Inflammatory macrophage (primary cell): Measurements from ENCODE around the gene SLC8A1.
A peak's percentile ranks its signal among the peaks of the same experiment; 100 is the strongest.

Source experiments
- DNase-seq, 2 donors: peaks; one replicate each; pipeline ENCODE4 v3.0.0-alpha.2; 2020 to 2022

The SLC8A1 gene

DNA sequence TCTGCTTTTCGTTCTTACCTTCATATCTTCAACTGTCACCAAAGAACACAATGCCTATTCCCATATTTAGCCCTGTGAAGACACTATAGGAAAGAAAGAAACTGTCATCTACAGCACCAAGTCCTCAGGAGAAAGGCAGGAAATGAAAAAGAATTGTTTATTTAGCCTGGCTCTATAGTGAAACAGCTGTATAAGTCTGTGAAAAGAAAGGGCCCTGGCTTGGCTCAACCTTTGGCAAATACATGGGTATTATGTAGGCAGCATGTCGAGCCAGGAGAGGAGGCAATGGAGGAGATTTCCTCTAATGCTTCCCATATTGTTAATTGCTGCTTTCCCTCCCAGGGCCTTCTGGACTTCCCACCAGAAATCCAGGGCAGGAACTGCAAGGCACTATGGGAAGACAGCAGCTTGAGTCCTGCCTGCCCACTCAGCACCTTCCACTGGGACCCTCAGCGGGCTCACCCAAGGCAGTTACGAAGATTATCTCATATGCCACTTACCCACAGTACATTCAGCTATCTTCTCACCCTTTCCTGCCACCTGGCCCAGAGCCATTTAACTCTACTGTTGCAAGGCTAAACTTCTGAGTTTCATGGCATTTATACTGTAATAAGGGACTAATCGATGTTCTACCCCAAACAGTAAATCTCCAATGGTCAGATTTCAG is 30.1 kb downstream of the SLC8A1 start:
- DNase-seq: peak in 1 of 2 donors; percentile 1

DNA sequence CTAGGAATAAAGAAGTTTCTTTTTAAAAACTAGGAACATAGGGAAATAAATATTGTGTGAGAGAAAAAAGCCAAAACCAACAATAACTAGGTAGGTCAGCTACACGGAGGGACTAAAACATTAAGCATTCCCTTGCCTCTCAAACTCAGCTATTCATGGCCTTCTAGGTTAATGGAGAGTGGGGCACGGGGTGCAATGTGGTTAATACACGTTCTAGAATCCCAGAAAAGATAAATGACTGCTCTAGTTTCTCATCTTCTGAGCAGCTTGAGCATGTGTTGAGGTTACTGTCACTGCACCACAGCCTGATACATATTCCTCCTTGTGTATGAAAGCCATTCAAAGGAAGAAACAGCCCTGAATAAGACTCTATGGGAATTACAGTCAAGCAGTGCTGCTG is 31.4 kb downstream of the SLC8A1 start:
- DNase-seq: no peak

DNA sequence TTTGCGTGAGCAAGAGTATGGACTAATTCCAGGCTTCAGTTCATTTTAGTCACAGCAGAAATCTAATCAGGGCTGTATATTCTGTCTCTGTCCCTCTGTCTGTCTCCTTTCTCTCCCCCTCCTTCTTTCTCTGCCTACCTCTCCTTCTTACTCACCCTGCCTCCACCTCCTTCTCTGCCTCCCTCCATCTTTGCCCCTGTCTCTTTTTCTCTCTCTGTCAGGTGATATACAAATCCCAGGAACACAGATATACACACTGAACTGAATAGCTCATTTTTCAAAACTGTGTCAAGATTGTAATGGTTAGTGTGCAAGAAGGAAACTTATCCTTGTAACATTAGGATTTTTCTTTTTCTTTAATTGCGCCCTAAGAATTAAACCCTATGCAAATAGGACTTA is 32.5 kb downstream of the SLC8A1 start:
- DNase-seq: no peak

DNA sequence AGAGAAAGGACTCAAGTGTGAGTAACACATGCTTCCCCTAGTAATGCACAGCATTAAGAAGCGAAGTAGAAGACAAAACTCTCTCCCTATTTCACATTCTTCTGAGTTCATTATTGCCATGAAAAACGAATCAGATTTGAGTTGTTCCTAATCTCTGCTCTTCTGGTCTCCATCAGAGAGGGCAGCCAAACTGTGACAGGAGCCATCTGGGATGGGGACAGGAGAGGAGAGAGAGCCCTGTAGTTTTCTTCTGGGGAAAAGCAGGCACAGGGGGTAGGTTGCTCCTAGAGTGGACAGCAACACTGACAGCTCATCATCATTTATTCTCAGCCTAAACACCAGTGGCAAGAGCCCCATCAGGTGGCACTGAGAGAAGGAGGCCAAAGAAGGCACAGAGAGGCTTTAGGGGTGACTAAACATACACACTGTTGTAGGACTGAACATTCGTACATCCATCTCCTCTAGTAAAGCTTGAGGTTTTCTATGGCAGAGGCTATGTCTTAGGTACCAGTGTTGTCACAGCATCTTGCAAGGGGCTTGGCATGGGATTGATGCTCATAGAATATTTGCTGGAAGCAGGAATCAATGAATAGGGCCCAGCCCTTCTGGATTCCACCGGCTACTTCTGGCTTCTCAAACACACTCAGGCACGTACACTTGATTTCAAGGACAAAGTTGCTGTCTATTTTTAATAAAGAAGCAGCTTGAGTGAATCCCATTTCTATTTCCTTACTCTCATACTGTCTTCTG is 33.1 kb downstream of the SLC8A1 start:
- DNase-seq: no peak

DNA sequence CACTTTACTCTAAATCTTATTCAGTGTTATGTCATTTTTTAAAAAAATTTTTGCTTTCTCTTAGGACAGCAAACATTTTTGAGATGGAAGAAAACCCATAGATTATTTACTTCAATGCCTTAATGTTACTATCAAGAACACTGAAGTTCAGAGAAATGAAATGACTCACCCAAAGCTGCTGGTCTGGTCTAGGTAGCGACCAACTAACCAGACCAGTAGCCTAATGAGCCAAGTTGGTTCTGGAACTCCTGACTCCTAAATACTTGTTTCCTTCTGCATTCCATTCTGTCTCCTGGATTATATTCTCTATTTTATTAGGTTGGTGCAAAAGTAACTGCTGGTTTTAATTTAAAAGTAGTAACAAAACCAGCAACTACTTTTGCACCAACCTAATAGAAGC is 35.4 kb downstream of the SLC8A1 start:
- no peak for DNase-seq

DNA sequence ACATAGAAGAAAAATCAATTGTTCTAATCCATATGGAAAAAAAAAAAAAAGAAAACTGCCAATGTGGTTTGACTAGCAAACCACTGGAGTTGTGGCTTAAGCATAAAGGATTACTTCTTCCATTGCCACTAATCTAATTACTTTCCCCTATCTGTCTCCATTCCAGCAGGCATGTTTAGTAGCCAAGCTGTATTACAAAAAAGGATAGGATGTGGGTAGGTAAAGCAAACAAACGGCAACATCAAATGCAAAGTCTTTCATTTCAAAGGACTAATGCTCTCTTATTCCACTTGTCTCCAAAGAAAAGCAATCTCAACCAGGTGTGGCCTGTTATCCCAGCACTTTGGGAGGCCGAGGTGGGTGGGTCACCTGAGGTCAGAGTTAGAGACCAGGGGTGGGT is 36.5 kb downstream of the SLC8A1 start:
- no peak for DNase-seq

DNA sequence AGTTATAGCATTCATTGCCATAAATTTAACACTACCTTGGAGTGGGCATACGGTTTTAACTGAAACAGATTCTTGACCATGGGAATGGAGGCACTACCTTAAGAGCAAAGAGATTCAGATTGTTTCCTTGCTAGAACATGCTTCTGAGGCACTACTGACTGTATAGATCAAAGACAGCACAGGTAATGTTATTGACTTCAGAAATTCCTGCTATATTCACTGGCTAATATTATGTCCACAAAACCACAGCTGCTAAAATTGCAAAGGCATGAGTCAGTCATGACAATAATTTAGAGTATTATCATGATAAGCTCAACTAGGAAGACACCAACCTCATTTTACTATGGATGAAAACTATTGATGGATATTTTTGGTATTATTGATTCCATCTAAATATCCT is 39.4 kb downstream of the SLC8A1 start:
- DNase-seq: no peak

DNA sequence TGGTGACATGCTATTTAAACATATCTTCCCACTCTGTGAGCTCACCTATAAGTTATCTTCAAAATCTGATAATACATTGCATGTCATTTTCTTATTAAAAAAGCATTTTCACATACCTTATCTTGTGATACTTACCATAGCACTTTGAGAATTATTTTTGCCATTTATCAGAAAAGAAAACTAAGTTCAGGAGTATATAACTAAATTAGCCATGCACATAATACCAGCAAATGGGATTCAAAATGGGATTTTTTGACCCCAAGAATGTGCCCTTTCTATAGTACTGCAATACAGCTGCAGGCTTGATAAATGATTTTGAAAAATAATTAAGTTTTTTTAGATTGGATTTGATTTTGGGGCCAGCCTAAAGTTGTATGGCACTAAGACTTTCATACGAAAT is 41.2 kb downstream of the SLC8A1 start:
- no peak for DNase-seq

DNA sequence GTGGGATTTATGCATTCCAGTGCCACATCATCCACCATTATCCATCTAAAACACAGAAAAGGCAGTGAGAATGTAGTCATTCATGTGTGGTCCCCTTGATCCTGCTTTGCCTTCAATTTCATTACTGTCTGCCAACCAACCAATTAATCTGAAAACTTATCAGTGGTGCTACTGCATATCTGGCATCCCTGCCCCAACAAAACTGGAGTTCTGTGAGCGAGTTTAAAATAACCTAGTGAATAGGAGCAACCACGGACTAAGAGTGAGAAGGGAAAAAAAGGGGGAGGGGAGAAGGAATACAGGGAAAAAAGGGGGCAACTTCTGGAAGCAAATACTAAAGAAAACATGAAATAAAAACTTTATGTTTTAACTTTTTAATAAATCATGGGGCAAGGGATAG is 42.2 kb downstream of the SLC8A1 start:
- no peak for DNase-seq

DNA sequence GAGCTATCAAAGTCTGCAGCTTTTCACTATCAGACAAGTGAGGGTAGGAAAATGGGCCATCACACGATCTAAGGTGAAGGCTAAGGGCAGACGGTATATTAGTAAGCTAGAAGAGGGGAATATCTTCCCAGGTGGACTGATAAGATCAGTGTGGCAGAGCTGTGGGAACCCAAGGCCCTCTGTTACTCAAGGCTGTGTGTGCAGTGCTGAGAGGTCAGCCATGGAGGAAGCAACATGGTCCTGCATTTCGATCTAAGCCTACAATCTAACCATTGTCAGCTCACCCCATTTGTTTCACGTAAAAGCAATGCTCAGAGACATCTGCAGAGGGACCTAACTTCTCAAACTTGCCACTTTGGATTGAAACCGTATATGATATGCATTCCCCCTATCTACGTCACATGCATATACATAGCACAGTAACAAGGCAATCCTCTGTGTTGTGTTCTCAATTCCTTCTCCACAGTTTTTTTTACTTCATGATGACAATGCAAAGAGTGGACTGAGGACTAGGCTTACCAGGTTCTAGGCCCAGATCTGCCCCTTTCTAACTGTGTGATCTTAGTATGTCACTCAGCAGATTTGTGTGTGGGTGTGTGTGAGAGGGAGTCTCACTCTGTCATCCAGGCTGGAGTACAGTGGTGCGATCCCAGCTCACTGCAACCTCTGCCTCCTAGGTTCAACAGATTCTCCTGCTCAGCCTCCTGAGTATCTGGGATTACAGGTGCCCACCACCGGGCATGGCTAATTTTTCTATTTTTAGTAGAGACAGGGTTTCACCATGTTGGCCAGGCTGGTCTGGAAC is 45.2 kb downstream of the SLC8A1 start:
- no peak for DNase-seq

DNA sequence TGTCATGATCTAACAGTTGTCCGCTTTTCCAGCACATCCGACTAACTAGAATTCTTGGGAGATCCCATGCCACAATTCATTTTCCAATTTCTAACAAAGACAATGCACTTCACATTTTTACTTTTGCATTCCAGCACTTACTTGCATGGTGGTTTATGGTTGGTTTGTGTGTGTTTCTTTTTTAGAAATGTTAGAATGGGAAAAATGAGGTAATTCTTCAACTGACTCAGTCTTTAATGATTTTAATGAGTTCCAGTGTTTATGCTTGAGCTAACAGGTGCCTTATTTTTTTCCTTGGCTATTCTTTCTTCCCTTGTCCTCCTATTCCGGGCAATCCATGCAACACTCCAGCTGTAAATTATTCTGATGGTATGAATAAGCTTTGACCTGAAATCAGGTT is 46.4 kb downstream of the SLC8A1 start:
- no peak for DNase-seq

DNA sequence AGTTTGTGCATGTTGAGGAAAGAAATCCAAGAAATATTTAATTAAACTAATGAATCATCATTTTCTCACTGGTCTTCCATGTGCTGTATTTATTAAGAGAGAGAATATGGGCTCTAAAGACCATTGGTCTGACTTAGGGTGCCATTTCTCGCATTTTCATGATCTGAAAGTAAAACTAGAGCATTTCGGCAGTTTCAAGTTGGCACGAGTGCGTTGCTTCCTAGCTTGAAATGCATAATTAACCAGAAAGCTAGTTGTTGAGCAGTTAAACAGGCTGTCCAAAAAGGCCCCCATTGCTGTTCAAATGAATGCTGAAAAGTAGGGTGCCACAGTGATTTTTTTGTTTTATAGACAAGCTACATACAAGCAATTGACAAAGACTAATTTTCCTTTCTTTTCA is 47.4 kb downstream of the SLC8A1 start:
- no peak for DNase-seq

DNA sequence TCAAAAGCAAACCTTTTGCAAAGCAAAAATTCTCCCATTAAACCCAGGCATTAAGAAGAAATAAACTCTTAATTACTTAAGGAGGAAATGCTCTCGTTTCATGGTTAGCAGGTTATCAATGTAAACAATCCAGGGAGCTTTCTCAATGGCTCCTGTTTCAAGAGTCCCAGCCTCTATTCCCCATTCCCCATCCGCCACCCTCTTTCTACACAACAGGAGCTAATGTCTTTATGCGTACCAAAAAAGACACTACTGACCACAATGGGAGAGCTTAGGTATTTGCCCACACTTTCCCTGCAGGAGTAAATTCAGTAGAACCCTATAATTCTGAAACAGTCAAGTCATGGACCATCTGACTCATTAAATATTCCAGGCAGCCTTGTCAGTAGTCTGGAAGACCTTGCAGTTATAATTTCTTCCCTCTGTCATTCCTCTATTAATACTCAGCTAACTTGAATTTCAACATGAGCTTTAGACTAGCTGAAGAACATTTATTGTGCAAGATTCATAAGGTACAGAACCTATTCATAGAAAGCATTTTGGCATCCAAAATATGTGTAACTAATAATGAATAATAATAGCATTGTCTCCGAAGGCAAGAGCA is 48.6 kb downstream of the SLC8A1 start:
- DNase-seq: no peak

DNA sequence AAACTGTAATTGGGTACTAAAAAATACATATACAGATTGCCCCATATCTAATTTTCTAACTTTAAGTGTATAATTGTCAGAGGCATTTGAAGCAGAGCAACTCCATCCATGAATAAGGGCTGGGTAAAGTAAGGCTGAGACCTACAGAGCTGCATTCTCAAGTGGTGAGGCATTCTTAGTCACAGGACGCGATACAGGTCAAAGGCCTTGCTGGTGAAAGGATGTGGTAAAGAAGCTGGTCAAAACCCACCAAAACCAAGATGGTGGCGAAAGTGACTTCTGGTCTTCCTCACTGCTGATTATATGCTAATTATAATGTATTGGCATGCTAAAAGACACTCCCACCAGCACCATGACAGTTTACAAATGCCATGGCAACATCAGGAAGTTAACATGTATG is 50.0 kb downstream of the SLC8A1 start:
- DNase-seq: no peak

DNA sequence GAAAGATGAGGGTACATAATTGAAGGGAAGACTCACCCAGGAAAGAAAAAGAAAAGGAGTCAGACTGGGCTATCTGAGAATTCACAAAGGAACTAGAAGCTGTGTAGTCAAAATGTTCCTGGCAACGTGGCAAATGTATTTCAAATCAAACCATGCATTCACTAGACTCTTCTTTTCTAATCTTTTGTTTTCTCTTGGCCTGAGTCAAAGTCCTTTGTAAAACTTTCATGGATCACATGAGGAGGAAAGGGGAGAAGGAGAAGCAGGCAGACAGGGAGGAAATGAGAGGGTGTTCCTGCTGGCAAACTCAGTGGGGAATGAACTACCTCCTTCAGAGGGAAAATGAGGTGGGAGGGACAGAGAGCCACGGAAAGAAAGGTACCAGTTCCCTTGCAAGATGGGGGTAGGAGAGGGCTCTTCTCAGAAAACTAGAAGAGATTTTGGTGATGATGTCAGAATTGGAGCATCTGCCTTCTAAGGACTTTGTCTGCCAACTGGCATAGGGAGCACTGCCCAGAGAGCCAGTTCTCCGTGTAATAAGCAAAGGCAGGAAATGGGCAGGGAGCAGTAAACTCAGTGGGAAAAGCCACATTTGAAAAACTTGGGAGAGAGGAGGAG is 51.4 kb downstream of the SLC8A1 start:
- no peak for DNase-seq

DNA sequence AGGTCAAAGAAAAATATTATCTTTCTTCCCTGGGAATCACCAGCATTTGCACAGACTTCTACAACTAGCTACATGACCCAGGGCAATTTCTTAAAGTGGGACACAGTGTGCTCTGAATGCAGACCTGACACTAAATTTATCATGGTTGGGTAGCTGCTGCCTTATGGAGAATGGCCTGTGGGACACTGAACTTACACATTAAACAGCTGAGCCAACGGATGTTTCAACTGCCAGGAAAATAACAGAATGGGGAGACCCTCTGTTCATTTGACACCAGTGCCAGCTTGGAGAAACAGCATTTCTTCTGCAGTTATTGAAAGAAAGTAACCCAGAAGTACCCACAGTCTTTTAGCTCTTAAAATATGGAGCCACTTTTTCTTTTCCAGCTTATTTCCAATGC is 54.1 kb downstream of the SLC8A1 start:
- DNase-seq: no peak

DNA sequence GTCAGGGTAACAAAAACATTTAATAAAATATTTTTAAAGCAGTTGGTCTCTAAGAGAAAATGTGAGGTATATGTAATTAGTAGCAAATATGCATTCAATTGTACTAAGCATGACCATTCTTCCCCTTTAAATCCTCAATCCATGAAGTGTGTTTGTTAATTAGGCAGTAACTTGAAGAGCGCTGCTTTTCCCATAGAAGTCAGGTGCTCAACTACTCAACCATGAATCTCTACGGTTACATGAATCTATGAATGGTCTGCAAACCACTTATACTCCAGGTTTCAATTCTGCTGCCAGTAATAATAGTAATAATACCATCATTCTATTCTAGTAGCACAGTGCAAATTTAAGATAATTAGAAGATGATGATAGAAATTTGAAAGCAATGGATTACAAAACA is 55.8 kb downstream of the SLC8A1 start:
- no peak for DNase-seq

DNA sequence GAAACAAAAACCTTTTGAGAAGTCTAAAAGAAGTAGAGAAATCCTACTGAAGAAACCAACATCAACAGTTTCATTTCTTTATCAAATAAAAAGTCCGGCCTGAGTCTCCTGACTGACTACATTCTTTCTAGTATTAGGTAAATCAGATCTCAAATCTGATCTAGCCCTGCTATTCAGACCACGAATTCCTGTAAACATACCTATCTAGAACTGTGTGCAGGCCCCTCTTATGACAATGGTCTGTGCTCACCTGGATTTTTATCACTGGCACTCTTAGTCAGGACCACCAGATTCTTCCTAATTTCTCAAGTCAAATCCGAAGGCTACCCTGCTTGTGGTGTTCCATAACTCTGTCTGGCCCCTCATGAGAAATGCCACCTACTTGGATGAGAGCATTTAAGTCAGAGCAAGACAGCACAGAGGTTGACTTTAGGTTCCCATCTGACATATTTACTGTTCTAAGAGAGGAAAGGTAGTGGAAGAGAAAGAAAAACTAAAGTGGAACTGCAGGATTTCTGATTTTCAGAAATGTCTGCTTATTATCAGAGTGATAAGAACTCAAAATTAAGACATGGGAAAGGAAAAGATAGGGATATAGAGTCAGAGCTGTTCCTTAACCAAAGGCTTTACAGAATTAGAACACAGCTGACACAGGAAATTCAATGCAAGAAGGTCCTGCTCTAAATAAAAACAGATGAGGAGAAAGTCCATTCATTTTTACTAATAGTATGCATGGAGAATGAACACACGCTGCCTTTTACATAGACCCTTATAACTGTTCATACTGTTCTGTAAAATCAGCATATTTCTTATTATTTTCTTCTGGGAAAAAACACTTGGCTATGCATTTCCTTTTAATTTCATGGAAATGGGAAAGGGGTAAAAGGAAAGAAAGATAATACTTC is 56.5 kb downstream of the SLC8A1 start:
- DNase-seq: no peak

DNA sequence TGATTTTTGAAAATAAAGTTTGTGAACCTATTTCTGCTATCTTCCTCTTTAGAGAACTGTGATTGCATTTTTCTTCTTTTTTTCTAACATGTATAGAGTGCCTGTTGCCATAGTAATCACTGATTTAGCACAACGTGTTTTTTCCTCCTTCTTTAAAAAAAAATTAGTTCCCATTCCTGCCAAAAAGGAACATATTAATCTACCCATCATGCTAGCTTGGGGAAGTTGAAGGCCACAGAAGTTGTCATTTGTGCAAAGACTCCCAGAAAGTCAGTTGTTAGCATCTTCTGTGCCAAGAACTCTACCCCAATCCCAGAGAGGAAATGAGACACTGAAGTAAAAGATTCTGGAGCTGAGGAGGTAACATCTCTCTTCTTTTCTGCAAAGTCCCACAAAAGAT is 57.3 kb downstream of the SLC8A1 start:
- peak; percentile 73 to 88 for DNase-seq

DNA sequence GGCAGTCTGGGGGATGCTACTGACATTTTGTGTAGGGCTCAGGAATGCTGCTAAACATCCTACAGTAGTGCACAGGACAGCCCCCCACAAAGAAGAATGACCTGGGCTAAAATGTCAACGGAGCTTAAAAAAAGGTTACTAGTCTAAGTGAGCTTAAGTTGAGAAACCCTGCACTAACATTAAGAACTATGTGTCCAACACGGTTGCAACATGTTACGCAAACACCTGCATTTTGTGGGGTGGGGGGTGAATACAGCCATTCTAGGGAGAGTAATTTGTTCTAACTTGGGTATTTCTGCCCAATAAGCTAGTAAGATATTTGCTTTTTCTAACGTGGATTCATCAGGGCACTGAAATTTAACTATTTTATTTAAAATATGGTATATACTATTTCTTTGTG is 57.9 kb downstream of the SLC8A1 start:
- peak in 1 of 2 donors; percentile 39 for DNase-seq

DNA sequence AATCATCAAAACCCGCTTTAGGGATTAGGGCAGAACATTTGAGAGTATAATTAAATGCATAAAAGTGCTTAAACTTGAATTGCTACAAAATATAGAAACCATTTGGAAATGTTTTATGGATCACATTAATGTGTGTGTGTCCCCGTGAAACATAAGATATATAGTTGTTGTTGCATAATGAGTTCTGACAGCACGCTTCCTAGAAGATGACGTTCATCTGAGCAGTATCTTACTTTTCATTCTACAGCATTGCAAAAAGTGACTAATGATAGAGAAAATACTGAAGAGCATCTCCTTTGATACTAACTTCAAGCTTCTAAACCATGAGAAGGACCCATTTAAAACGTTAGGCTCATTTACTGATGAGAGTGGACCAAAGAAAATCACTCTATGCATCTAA is 63.7 kb downstream of the SLC8A1 start:
- no peak for DNase-seq

DNA sequence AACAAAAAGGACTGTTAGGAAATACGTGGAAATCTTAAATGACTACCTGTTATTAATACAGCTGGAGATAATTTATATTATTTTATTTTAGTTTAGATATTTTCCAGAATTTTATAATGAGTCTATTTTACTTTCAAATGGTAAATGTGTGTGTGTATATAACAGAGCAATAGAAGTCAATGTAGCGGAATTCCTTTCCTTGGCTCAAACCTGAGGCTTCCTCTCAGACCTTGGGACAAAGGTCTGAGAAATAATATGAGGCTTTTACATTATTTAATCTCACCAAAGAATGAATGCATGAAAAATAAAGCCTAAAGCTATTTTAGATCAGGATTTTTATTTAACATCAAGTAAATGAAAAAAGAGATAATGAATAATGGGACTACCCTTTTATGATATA is 65.7 kb downstream of the SLC8A1 start:
- no peak for DNase-seq
